HEK293 (cell line): Measurements from ENCODE around the gene DARS2.

Experiments
- KLF17 ChIP-seq: fragments of 450-650 bp; formaldehyde crosslinking; IDR thresholded peaks from 2 replicates; pipeline ENCODE4 v1.5.1; 2016; ENCODE audit warnings: missing biosample characterization, missing genetic modification characterization
- PRDM4 ChIP-seq: fragments of 450-650 bp; formaldehyde crosslinking; IDR thresholded peaks from 2 replicates; pipeline ENCODE4 v1.5.1; 2017; ENCODE audit warnings: missing biosample characterization, missing genetic modification characterization
- SP2 ChIP-seq: fragments of 450-650 bp; formaldehyde crosslinking; IDR thresholded peaks from 2 replicates; pipeline ENCODE4 v1.5.1; 2016; ENCODE audit warnings: missing biosample characterization, missing genetic modification characterization
- TRIM28 ChIP-seq: IDR thresholded peaks from 2 replicates; pipeline ENCODE4 v1.6.1; 2011; ENCODE audit warnings: low read length, control low read depth, borderline replicate concordance
- ZBTB11 ChIP-seq: fragments of 450-650 bp; formaldehyde crosslinking; conservative IDR thresholded peaks from 2 replicates; pipeline ENCODE4 v1.5.1; 2016; ENCODE audit warnings: low read depth, missing biosample characterization, missing genetic modification characterization
- ZBTB20 ChIP-seq: fragments of 450-650 bp; formaldehyde crosslinking; IDR thresholded peaks from 2 replicates; pipeline ENCODE4 v1.5.1; 2016; ENCODE audit warnings: missing biosample characterization, missing genetic modification characterization
- ZFHX2 ChIP-seq: fragments of 450-650 bp; formaldehyde crosslinking; conservative IDR thresholded peaks from 2 replicates; pipeline ENCODE4 v1.5.1; 2016; ENCODE audit warnings: missing biosample characterization, missing genetic modification characterization
- ZIC2 ChIP-seq: fragments of 450-650 bp; formaldehyde crosslinking; IDR thresholded peaks from 2 replicates; pipeline ENCODE4 v1.5.1; 2016; ENCODE audit warnings: missing biosample characterization, missing genetic modification characterization
- ZNF132 ChIP-seq: fragments of 450-650 bp; formaldehyde crosslinking; IDR thresholded peaks from 2 replicates; pipeline ENCODE4 v1.5.1; 2017; ENCODE audit warnings: missing biosample characterization, missing genetic modification characterization, borderline replicate concordance
- ZNF138 ChIP-seq: fragments of 450-650 bp; formaldehyde crosslinking; IDR thresholded peaks from 2 replicates; pipeline ENCODE4 v1.5.1; 2016; ENCODE audit warnings: missing biosample characterization, missing genetic modification characterization, borderline replicate concordance
- ZNF184 ChIP-seq: fragments of 450-650 bp; IDR thresholded peaks from 2 replicates; pipeline ENCODE4 v1.5.1; 2018; ENCODE audit warnings: missing biosample characterization, mild to moderate bottlenecking, missing genetic modification characterization
- ZNF266 ChIP-seq: fragments of 450-650 bp; formaldehyde crosslinking; IDR thresholded peaks from 2 replicates; pipeline ENCODE4 v1.5.1; 2016; ENCODE audit warnings: missing biosample characterization, missing genetic modification characterization, low read depth
- ZNF324 ChIP-seq: fragments of 450-650 bp; formaldehyde crosslinking; IDR thresholded peaks from 2 replicates; pipeline ENCODE4 v1.5.1; 2016; ENCODE audit warnings: missing biosample characterization, missing genetic modification characterization
- ZNF341 ChIP-seq: fragments of 450-650 bp; formaldehyde crosslinking; IDR thresholded peaks from 2 replicates; pipeline ENCODE4; 2016; ENCODE audit warnings: low read depth, missing biosample characterization, missing genetic modification characterization
- ZNF398 ChIP-seq: fragments of 450-650 bp; formaldehyde crosslinking; IDR thresholded peaks from 2 replicates; pipeline ENCODE4 v1.5.1; 2017; ENCODE audit warnings: missing biosample characterization, missing genetic modification characterization
- ZNF416 ChIP-seq: fragments of 450-650 bp; formaldehyde crosslinking; IDR thresholded peaks from 2 replicates; pipeline ENCODE4 v1.5.1; 2016; ENCODE audit warnings: missing biosample characterization, missing genetic modification characterization
- ZNF48 ChIP-seq: fragments of 450-650 bp; formaldehyde crosslinking; IDR thresholded peaks from 2 replicates; pipeline ENCODE4 v1.5.1; 2016; ENCODE audit warnings: missing biosample characterization, missing genetic modification characterization
- ZNF514 ChIP-seq: fragments of 450-650 bp; formaldehyde crosslinking; IDR thresholded peaks from 2 replicates; pipeline ENCODE4 v1.5.1; 2016; ENCODE audit warnings: missing biosample characterization, missing genetic modification characterization
- ZNF610 ChIP-seq: fragments of 450-650 bp; formaldehyde crosslinking; IDR thresholded peaks from 2 replicates; pipeline ENCODE4 v1.5.1; 2016; ENCODE audit warnings: missing biosample characterization, missing genetic modification characterization, borderline replicate concordance
- ZNF768 ChIP-seq: fragments of 450-650 bp; formaldehyde crosslinking; IDR thresholded peaks from 2 replicates; pipeline ENCODE4 v1.5.1; 2018; ENCODE audit warnings: missing biosample characterization, mild to moderate bottlenecking, missing genetic modification characterization
- ZSCAN30 ChIP-seq: fragments of 450-650 bp; IDR thresholded peaks from 2 replicates; pipeline ENCODE4 v1.5.1; 2018; ENCODE audit warnings: missing biosample characterization, mild to moderate bottlenecking, missing genetic modification characterization, moderate library complexity
- TF ChIP-seq, protein P1 (sequence below): fragments of 450-650 bp; formaldehyde crosslinking; IDR thresholded peaks from 2 replicates; pipeline ENCODE4 v1.5.1; 2016; ENCODE audit warnings: missing biosample characterization, missing genetic modification characterization, borderline replicate concordance
- TF ChIP-seq, protein P2 (sequence below): sonication (generic); formaldehyde crosslinking; IDR thresholded peaks from 2 replicates; pipeline ENCODE4 v1.8.1; 2022; ENCODE audit warnings: mild to moderate bottlenecking, moderate library complexity, missing genetic modification reagents
- TF ChIP-seq, protein P3 (sequence below): fragments of 450-650 bp; formaldehyde crosslinking; optimal IDR thresholded peaks from 2 replicates; pipeline ENCODE3; 2016; ENCODE audit warnings: missing biosample characterization, mild to moderate bottlenecking, missing genetic modification characterization

Gene DARS2

GRCh38 chr1:173868266-173869020 is 44.0 kb downstream of the DARS2 start, which contains the start of gene ZBTB37 (continued):
- TF ChIP-seq ZNF398 (tag by site-specific recombination) (peak; percentile 96), SP2 (tag by site-specific recombination) (peak; percentile 85), ZIC2 (tag by site-specific recombination) (peak; percentile 54), ZNF132 (tag by site-specific recombination) (no peak), ZNF341 (tag by site-specific recombination) (peak; percentile 96), ZNF416 (tag by site-specific recombination) (no peak), ZNF48 (tag by site-specific recombination) (no peak), TRIM28 (no peak), ZNF768 (tag by site-specific recombination) (no peak), ZNF138 (tag by site-specific recombination) (no peak), ZNF184 (peak; percentile 49; the same call in 1 of the 2 replicates), ZBTB11 (tag by site-specific recombination) (peak; percentile 96), ZNF514 (no peak), PRDM4 (tag by site-specific recombination) (peak; percentile 44; the same call in 1 of the 2 replicates), ZNF610 (tag by site-specific recombination) (peak; percentile 84), KLF17 (tag by site-specific recombination) (peak; percentile 90), ZSCAN30 (tag by site-specific recombination) (peak; percentile 54; the same call in 1 of the 2 replicates), ZNF266 (tag by site-specific recombination) (no peak), ZFHX2 (peak; percentile 90), ZNF324 (tag by site-specific recombination) (peak; percentile 91), ZBTB20 (tag by site-specific recombination) (peak; percentile 64; the same call in 1 of the 2 replicates)
- TF ChIP-seq, protein P1, sequence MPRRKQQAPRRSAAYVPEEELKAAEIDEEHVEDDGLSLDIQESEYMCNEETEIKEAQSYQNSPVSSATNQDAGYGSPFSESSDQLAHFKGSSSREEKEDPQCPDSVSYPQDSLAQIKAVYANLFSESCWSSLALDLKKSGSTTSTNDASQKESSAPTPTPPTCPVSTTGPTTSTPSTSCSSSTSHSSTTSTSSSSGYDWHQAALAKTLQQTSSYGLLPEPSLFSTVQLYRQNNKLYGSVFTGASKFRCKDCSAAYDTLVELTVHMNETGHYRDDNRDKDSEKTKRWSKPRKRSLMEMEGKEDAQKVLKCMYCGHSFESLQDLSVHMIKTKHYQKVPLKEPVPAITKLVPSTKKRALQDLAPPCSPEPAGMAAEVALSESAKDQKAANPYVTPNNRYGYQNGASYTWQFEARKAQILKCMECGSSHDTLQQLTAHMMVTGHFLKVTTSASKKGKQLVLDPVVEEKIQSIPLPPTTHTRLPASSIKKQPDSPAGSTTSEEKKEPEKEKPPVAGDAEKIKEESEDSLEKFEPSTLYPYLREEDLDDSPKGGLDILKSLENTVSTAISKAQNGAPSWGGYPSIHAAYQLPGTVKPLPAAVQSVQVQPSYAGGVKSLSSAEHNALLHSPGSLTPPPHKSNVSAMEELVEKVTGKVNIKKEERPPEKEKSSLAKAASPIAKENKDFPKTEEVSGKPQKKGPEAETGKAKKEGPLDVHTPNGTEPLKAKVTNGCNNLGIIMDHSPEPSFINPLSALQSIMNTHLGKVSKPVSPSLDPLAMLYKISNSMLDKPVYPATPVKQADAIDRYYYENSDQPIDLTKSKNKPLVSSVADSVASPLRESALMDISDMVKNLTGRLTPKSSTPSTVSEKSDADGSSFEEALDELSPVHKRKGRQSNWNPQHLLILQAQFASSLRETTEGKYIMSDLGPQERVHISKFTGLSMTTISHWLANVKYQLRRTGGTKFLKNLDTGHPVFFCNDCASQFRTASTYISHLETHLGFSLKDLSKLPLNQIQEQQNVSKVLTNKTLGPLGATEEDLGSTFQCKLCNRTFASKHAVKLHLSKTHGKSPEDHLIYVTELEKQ (tag by site-specific recombination): peak; percentile 49; the same call in 1 of the 2 replicates
- TF ChIP-seq, protein P2, sequence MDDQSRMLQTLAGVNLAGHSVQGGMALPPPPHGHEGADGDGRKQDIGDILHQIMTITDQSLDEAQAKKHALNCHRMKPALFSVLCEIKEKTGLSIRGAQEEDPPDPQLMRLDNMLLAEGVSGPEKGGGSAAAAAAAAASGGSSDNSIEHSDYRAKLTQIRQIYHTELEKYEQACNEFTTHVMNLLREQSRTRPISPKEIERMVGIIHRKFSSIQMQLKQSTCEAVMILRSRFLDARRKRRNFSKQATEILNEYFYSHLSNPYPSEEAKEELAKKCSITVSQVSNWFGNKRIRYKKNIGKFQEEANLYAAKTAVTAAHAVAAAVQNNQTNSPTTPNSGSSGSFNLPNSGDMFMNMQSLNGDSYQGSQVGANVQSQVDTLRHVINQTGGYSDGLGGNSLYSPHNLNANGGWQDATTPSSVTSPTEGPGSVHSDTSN (CRISPR knock-in tag): no peak
- TF ChIP-seq, protein P3, sequence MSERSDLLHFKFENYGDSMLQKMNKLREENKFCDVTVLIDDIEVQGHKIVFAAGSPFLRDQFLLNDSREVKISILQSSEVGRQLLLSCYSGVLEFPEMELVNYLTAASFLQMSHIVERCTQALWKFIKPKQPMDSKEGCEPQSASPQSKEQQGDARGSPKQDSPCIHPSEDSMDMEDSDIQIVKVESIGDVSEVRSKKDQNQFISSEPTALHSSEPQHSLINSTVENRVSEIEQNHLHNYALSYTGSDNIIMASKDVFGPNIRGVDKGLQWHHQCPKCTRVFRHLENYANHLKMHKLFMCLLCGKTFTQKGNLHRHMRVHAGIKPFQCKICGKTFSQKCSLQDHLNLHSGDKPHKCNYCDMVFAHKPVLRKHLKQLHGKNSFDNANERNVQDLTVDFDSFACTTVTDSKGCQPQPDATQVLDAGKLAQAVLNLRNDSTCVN: peak; percentile 54
